ENCODE data around the gene TMEM198. TPM values are rescaled to one million over a fixed set of nuclear protein-coding genes. Genes with fewer than 3 reads are reported as not detected.

The TMEM198 gene
- total and polyA plus RNA-seq, 4 donors: 1.3 to 7.1 (median 4.3) TPM

- Histone ChIP-seq H3K9me3 (ENCODE audit: control insufficient read depth in 4 of 4, insufficient read depth in 3 of 4, low read length in 3 of 4) (peaks cover 0 to 5% (median 0%) of the 10 kb centered on the region in 4 donors), H3K36me3 (ENCODE audit: control insufficient read depth in 4 of 4, insufficient read depth in 4 of 4, low read length in 4 of 4) (peaks cover 0 to 2% (median 0%) of the 10 kb centered on the region in 4 donors), H3K4me1 (ENCODE audit: control insufficient read depth in 5 of 5, insufficient read depth in 5 of 5, low read length in 5 of 5) (peaks cover 0 to 49% (median 16%) of the 10 kb centered on the region in 5 donors), H3K27me3 (ENCODE audit: control insufficient read depth in 3 of 3, insufficient read depth in 3 of 3, low read length in 2 of 3) (peaks cover 6 to 51% (median 23%) of the 10 kb centered on the region in 3 donors), H3K9ac (ENCODE audit: insufficient read depth in 1 of 2, low read length in 2 of 2) (no peak overlapping the region), H3K27ac (ENCODE audit: low read depth in 1 of 2, low read length in 1 of 2) (no peak overlapping the region), H3K4me3 (no peak overlapping the region)
- WGBS, 2 donors: 26% methylated on average over 19 to 20 of the region's 20 CpGs
- DNase-seq (no peak), ATAC-seq (ENCODE audit: insufficient read depth, low FRiP score) (no peak)
- TF ChIP-seq CTCF (IDR thresholded peaks at IDR 0.05; ENCODE audit: control extremely low read depth, extremely low read depth): no peak
These were observed 47.5 kb upstream of the TMEM198 start for GRCh38 chr2:219496247-219496824.

GRCh38 chr2:219496825-219497494 is 46.9 kb upstream of the TMEM198 start:
- ATAC-seq (ENCODE audit: insufficient read depth, low FRiP score) (no peak), DNase-seq (peak in 2 of 3 donors; percentile 52)
- Histone ChIP-seq H3K4me1 (ENCODE audit: control insufficient read depth in 5 of 5, insufficient read depth in 5 of 5, low read length in 5 of 5) (peaks cover 0 to 49% (median 16%) of the 10 kb centered on the region in 5 donors), H3K9ac (ENCODE audit: insufficient read depth in 1 of 2, low read length in 2 of 2) (no peak overlapping the region), H3K36me3 (ENCODE audit: control insufficient read depth in 4 of 4, insufficient read depth in 4 of 4, low read length in 4 of 4) (peaks cover 0 to 2% (median 0%) of the 10 kb centered on the region in 4 donors), H3K4me3 (no peak overlapping the region), H3K27me3 (ENCODE audit: control insufficient read depth in 3 of 3, insufficient read depth in 3 of 3, low read length in 2 of 3) (peaks cover 6 to 51% (median 23%) of the 10 kb centered on the region in 3 donors), H3K27ac (ENCODE audit: low read depth in 1 of 2, low read length in 1 of 2) (no peak overlapping the region), H3K9me3 (ENCODE audit: control insufficient read depth in 4 of 4, insufficient read depth in 3 of 4, low read length in 3 of 4) (peaks cover 0 to 5% (median 0%) of the 10 kb centered on the region in 4 donors)
- TF ChIP-seq CTCF (IDR thresholded peaks at IDR 0.05; ENCODE audit: control extremely low read depth, extremely low read depth): no peak
- WGBS, 2 donors: 6 to 8% methylated on average over 59 to 61 of the region's 61 CpGs

- H3K36me3 ChIP-seq (ENCODE audit: control insufficient read depth in 4 of 4, insufficient read depth in 4 of 4, low read length in 4 of 4): peaks cover 0 to 3% (median 0%) of the 10 kb centered on the region in 4 donors
- H3K4me3 ChIP-seq: peak overlapping the region; percentile 40
- peaks cover 3 to 47% (median 23%) of the 10 kb centered on the region in 3 donors for H3K27me3 ChIP-seq (ENCODE audit: control insufficient read depth in 3 of 3, insufficient read depth in 3 of 3, low read length in 2 of 3)
- ATAC-seq (ENCODE audit: insufficient read depth, low FRiP score) (peak; percentile 78), DNase-seq (peak; percentile 66 to 74 (median 72))
- H3K27ac ChIP-seq (ENCODE audit: low read depth in 1 of 2, low read length in 1 of 2): peak overlapping the region; percentile 88 to 96
- 3 to 4% methylated on average over 48 to 59 of the region's 59 CpGs for WGBS, 2 donors
- peaks cover 0 to 49% (median 16%) of the 10 kb centered on the region in 5 donors for H3K4me1 ChIP-seq (ENCODE audit: control insufficient read depth in 5 of 5, insufficient read depth in 5 of 5, low read length in 5 of 5)
- H3K9me3 ChIP-seq (ENCODE audit: control insufficient read depth in 4 of 4, insufficient read depth in 3 of 4, low read length in 3 of 4): peaks cover 0 to 5% (median 0%) of the 10 kb centered on the region in 4 donors
- TF ChIP-seq CTCF (IDR thresholded peaks at IDR 0.05; ENCODE audit: control extremely low read depth, extremely low read depth): no peak
- no peak overlapping the region for H3K9ac ChIP-seq (ENCODE audit: insufficient read depth in 1 of 2, low read length in 2 of 2)
These were observed 46.1 kb upstream of the TMEM198 start for GRCh38 chr2:219497495-219498279.

All from lung (tissue), 12 donors.